Fibroblast of gingiva (primary cell): Measurements from ENCODE around the gene ATP5MC3.
A peak's percentile ranks its signal among the peaks of the same experiment; 100 is the strongest.

Source experiments
- DNase-seq: peaks from one replicate; pipeline ENCODE4 v3.0.0-alpha.2; 2011; ENCODE audit warnings: low read depth

The ATP5MC3 gene

DNA sequence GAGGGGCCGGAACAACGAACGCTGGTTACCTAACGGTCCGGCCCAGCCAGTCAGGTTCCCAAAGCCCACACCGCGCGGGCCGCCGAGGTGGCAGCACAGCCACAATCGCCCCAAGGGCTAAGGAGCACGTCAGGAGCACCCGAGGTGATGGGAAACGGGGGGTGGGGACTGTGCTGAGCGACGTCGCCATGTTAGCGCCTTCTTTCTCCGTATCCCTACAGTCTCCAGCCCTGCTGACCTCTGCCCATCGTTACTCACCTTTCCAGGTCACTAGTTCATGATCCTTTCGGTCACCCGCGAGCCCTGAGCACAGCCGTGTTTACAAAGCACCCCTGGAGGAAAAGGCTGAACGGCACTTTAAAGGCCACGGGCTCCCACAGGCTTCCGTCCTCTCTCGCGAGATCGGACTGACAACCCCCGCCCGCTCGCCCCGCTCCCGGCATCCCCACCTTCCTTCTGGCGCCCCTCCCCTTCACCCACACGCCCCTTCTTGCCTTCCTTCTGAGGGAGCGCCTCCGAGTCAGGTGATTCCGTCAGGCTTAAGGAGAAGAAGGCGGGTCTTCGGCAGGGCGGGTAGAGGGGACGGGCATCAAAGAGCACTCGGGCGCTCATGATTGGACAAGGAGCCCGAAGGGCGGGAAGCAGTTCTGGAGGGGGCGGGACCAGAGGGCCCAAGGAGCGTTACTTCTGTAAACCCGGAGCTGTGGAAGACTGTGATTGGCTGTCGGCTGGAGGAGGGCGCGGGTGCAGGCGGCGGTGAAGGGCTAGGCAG lies 13.5 kb downstream of the ATP5MC3 start, which contains the start of gene ATF2:
Gene ATF2, minus strand, starts transcription at position 412 of the 772 bp plus-strand sequence. CDS start 31,760 bp downstream, outside the sequence.
- DNase-seq = peak; percentile 100

DNA sequence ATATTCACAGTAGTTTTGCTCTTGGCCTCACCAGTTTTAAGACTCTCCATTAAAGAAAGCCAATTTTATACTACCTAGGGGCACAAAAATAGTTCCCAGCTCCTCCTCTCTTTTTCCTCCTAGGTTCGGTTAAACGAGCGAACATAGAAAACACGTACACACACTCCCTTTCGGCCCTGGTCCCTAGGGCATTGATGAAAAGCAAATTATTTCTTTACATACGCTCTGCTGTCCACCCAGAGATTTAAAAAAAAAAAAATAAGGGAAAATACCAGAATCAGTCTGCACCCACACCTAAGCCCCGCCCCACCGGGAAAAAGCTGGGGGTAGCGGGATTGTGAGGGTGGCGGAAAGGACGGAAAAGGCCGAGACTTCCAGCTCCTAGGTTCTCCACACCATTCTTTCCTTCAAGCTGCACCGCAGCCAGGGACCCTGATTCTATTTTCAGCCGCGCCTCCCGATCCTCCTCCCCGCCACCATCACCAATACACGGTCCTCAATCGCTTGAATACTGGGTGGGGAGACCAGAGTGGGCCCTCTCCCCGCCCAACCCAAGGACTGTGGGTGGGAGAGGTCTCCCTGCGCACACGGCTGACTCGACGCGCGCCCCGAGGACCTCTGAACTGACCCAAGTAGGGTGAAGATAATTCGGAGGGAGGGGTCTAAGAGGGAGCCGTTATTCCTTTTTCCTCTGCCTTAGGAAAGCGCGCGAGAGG lies 14.3 kb downstream of the ATP5MC3 start:
- peak; percentile 26 for DNase-seq

DNA sequence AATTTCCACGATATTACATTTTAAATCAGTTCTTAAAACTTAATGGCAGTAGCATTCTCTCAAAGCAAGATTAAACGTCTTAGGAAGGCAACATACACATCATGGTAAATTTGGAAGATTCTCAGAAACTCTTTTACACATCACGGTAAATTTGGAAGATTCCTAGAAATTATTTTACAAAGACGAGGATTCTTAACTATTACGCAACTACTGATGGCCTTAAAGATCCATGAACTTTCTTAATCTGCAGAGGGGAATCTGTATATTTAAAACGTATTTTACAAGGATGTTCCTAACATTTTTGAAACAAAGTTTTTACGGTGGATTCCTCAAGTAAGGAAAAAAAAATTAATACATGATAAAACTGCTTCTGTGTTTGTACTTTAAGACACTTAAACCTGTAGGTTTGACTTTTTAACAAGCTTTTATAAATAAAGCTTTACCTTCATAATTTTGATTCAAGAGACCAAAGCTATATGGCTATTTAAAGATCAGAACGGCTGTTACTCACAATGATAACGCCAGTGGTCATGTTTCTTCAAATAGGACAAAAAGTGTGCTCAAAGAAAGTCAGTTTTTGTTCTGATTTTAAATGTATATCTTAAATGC lies 15.2 kb downstream of the ATP5MC3 start:
- DNase-seq = no peak

DNA sequence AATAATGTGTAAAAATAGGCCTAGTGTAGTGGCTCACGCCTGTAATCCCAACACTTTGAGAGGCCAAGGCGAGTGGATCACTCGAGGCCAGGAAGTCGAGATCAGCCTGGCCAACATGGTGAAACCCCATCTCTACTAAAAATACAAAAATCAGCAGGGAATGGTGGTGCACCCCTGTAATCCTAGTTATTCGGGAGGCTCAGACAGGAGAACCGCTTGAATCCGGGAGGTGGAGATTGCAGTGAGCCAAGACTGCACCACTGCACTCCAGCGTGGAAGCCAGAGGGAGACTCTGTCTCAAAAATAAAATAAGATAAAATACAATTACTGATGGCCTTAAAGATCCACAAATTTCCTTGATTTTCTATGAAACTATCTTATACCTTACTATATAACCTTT lies 17.3 kb downstream of the ATP5MC3 start:
- DNase-seq = no peak

DNA sequence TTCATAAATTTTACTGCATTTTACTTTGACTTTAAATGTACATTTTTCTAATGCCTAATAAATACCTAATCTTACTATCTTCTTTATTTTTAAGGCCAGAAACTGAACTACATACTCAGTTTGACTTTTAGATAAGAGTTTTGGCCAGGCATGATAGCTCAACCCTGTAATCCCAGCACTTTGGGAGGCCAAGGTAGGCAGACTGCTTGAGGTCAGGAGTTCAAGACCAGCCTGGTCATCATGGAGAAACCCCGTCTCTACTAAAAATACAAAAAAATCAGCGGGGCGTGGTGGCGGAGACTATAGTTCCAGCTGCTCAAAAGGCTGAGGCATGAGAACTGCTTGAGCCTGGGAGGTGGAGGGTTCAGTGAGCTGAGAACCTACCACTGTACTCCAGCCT lies 22.6 kb downstream of the ATP5MC3 start:
- no peak for DNase-seq

DNA sequence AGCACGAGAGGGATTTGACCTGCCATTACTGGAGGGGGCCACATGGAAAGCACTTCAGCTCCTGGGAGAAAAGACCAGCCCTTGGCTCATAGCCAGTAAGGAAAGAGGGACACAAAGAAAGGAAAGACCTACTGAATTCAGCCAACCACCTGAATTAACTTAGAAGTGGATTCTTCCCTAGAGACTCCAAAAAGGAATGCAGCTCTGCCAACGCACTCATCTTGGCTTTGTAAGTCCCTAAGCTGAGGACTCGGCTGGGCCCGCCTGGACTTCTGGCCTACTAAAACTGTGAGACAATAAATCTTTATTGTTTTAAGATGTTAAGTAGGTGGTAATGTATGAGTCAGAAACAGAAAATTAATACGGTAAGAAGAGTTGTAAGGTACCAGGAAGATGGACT lies 25.0 kb downstream of the ATP5MC3 start:
- no peak for DNase-seq

DNA sequence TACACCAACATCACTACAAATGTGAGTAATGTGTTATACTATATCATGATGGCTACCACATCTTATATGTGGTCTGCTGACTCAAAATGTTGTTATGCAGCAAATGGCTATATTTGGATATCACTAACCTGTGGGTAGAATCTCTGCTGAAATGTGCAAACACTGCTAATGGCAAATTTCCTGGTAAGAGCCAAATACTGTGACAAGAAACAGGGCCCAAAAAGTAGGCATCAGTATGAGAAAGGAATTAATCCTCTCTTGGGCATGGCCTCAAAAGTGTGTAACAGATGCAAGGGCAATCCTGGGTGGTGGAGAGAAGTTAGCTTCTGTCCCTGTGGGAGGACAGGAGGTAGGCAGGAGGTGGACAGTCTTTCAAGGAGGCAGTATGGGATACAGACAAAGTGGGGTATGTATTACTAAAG lies 26.8 kb downstream of the ATP5MC3 start:
- DNase-seq = peak; percentile 84

DNA sequence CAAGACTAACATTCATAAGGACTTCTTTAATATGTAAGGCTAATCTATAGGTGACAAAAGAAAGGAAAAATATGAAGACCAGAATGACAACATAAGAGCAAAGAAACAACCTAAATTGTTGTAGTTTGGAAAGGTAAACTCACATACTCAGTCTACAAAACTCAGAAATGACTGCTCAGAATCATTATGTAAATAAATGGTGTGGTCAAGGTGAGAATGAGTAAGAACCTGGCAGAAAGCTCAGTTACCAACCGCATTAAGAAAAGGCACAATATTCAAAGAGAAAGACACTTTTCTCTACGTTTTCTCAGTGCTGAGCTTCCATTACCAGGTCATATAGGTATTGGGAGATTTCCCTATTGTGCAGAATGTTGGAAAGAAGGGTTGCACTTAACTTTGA lies 29.3 kb downstream of the ATP5MC3 start:
- DNase-seq = no peak

DNA sequence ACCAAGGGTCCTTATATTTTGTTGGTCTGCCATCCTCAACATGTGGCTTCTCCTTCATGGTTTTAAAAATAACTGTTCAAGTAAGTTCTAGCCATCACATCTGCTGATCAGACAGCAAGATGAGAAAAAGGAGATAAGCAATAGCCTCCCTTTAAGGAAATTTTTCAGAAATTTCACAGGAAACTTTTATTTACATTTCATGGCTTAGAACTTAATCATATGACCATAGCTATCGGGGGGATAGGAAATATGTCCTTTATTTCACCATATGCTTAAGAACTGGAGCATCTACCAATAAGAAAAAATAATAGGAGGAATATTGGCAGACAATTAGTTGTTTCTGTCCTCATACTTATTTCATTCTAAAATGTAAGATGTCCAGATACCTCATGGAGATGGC lies 29.7 kb downstream of the ATP5MC3 start:
- no peak for DNase-seq

DNA sequence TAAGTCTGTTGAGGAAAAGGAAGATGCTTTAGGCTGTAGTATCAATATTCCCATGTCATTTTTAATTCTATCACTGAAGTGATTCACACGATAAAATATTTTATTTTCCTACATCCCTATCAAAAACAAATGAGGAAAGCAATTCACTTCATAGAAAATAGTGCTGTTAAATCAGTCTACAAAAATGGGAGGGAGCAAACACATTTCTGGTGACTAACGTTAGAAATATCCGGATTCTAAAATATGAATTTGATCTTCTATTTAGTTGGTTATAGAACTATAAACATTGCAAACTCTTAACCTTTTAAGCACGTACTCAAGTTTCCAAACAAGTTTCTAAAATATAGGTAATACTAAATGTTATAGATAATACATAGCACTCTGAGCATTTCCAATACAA lies 34.3 kb downstream of the ATP5MC3 start:
- no peak for DNase-seq

DNA sequence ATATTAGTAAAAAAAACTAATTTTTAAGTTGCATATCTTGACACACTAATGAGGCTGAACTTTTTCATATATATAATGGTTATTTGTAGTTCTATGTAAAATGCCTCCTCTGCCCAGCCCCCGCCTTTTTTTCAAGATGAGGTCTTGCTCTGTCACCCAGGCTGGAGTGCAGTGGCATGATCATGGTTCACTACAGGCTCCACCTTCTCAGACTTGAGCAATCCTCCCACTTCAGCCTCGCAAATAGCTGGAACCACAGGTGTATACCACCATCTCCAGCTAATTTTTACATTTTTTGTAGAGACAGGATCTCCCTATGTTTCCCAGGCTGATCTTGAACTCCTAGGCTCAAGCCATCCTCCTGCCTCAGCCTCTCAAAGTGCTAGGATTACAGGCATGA lies 37.8 kb downstream of the ATP5MC3 start:
- DNase-seq = no peak

DNA sequence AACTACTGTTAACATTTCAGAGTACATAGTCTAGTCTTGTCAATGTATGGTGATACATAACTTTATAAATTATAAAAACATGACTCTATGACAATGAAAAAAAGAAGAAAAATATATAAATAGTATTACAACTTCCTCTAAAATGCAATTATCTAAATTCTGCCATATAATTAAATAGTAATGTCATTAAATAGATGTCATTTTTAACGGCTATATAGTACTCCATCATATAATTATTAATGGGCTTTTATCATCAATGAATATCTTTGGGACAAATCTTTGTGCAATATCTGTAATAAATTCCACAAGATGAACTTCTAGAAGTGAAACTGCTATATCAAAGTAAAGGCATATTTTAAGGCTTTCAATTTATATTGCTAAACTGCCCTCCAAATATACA lies 38.3 kb downstream of the ATP5MC3 start:
- no peak for DNase-seq

DNA sequence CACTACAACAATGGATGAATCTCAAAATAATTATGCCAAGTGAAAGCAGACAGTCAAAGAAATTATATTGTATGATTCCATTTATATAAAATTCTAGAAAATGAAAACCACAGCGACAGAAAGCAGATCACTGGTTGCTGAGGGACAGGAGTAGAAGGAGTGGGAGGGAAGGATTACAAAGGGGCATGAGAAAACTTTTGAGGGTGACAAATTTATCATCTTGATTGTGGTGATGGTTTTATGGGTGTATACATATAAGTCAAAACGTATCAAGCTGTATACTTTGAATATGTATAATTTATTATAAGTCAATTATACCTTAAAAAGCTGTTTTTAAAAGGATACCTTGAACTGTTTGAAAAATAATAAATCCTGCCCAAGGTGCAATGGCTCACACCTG lies 41.2 kb downstream of the ATP5MC3 start:
- DNase-seq = no peak

DNA sequence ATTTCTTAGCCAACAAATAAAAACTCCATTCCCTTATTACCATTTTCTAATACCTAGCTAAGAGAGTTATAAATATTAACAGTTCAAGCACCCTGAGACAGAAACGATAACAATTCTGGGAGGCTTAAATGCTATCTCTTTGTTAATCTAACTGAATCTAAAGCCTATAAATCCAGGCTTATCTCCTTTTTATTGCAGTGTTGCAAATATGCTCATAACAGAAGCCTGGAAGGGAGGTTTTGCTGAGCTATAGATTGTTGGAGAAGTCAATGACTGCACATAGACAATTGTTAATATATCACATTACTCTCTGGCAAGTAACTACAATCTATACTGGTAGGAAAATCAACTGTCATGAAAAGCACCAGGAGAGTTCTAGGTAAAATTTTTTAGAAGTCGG lies 43.7 kb downstream of the ATP5MC3 start:
- DNase-seq = no peak

DNA sequence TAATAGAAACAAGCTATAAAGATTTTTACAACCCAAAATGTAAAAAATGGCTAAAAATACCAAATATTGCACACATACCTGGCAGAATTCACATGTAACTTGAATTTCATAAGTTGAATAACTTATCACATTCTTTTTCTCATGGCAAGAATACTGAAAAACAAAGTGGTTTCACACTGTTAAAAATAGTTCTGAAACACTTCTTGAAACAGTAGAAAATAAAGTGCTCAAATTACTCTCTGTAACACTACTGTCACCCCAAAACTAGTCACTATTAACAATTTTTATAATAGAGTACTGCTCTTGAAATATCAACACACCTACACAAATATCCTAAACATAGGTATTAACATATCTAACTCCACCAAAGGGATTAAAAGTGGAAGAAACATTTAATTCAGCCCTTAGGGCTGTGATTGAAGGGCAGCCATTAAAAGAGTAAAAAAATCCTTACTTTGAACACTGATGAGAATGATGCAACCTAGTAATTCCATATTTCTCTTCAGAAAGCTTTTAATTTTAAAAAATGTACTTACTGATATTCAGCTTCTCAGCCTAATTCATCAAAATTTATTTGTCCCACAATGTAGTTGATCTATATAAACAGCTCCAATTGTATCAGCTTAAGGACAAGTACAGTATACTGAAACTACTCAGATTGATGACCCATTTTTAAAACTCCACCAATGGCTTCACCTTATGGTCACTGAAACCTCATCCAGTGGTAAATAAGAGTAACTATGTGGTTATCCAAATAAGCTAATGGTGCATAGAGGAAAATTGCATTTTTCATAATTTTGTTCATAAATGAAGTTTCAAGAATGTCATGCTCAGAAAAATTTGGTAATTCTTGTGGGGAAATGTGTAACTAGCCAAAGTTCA lies 44.9 kb downstream of the ATP5MC3 start:
- DNase-seq = no peak

DNA sequence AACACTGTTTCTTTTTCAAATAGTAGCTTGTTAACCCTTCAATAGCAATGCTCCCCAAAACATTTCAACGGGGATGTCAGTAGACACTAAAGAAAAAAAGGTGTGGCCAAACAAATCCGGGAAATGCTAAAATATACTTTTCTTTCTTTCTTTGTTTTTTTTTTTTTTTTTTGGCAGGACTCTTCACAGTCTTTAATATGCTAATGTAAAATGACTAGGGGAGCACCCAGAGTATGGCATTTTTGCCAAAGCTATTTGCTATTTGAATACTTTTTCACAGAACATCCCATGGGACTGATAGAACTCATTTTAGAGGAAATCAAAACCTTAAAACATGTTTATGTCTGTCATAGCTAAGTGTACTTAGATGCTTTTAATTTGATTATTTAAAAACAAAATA lies 45.6 kb downstream of the ATP5MC3 start:
- DNase-seq = no peak

DNA sequence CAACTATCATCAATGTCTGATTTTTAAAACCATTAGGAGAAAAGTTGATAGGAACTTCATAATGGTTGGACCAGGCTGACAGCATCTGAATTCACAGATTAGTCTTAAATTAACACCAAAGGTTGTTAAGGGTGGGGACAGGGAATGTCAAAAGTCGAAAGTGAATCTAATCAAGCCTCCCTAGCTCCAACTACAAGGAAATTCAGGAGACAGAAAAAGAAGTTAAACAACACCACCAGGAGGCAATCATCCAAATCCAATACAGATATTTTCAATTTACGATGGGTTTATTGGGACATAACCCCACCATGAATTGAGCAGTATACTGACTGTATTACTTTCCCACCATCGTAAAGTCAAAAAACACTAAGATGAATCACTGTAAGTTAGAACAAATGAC lies 46.3 kb downstream of the ATP5MC3 start:
- no peak for DNase-seq

DNA sequence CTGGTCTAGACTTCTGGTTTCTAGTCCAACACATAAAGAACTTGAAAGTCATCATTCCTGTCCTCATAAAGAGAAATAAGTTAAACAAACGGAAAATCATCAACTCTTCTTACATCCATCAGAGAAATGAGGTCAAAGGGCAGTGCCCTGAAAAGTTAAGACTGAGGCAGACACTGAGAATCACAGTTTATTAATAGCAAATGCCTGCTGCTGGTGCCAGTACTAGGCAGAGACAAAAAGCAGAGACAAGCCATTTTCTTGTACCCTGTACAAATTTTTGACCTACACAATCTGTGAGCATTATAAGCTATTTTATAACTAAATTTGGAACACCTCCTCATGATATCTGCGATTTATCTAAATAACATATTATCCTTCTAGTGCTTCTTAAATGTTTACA lies 50.3 kb downstream of the ATP5MC3 start:
- no peak for DNase-seq

DNA sequence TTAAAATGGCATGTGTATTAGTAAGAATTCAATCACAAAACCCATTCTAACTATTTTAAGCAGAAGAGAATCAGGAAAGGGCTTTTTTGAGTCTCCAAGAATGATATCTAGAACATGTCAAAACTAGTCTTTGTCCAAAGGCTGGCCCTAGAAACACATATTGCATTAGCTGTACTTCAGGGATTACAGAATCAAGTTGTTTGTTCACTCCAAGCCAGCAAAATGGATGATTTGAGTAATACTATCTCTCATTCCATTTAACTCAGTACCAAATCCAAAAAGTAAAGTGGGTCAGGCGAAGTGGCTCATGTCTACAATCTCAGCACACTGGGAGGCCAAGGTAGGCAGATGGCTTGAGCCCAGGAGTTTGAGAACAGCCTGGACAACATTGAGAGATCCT lies 54.8 kb downstream of the ATP5MC3 start:
- DNase-seq = peak; percentile 15
